Measurements from ENCODE around the gene RNF141.

The RNF141 gene

DNA sequence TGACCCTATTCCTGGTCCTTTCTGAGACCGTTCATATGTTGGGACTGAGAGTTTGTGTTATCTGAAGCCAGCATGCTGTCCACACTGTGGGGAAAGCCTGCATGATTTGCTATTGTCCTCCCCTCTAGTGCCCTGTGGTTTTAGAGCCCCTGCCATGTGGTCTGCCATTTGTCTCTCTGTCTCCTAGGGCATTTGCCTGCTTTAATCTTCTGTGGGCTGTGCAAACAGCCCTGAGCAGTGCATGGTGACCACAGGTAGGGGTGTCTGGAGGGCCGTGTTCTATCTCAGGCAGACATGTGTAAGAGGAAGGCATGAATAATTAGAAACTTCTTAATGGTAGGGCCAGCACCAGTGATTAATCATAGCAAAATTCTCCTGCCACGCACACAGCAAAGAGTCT is 62.9 kb downstream of the RNF141 start:
- DNase-seq, result no peak

GRCh38 chr11:10477690-10478046 is 63.3 kb downstream of the RNF141 start:
- DNase-seq, result no peak

DNA sequence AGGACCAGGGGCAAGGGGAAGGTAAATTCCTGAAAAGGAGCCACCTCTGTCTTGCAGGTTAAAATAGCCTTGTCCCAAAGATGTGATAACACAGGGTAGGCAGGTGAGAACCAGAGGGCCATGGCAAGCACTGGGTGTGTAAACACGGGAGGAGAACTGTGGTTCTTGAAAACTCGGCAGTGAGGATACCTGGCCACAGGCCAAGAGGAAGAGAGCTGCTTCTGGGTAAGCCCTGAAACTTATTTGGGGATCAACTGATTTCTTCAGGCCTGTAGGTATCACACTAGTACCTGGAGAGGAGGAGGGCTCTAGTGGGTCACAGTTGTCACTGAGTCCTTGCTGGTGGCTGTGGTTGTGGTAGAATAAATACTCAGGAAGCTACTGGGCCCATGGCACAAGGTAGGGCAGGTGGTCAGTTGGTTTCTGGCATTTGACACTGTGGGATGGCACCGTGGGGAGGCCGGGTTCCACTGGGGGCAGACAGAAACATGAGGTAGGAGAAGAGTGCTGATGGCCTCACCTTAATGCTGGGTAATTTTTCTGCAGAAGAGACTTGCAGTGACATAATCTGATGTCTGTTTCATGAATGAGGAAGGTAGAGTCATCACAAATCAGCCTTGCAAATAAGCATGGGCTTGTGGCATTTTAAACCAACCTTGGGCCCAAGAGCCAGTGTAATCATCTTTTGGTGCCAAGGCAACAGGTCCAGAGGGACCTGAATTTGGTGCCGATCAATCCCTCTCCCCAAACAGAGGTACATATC is 63.9 kb downstream of the RNF141 start:
- DNase-seq, result no peak

- no peak for DNase-seq
Measured at GRCh38 chr11:10476342-10476741, 64.6 kb downstream of the RNF141 start.

DNA sequence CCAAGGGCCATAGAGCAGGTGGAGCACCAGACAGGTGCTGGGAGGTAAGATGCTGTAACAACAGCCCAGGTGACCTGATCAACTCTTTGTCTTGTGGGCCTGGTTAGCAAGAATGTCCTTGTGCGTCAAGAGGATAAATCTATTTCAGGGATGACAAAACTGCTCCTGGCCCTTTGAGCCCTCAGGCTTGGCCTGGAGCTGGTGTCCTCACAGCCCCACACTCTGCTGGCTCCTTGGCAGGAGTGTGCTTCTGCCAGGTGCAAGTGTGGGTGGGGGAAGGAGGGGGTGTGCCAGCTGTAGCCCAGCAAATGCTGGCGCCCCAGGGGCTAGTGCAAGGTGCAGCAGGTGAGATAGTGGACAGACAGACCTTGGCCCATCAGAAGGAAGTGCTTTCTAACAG is 66.4 kb downstream of the RNF141 start:
- no peak for DNase-seq

DNA sequence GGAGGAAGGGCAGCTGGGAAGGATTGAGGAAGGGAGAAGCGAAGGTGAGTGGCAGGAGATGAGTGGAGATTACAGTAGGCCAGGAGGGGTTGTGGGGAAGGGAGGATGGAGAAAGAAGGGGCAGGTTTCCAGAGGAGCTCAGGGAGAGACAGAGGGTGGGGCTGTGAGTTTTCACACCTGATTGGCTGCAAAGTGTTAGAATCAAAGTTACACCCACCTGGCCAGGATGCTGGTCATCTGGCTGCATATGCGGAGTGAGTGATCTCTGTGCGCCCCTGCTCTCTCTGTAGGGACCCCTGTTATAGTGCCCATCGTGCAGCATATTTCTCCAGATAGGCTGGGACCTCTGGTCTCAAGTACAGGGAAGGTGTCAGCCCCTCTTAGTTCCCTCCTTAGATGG is 67.6 kb downstream of the RNF141 start:
- DNase-seq, result no peak

- no peak for DNase-seq
Measured at GRCh38 chr11:10462746-10463300, 78.2 kb downstream of the RNF141 start.
